Left lung (tissue), 10 donors: ENCODE results near the gene VPS35. TPM values are rescaled to one million over a fixed set of nuclear protein-coding genes. Genes with fewer than 3 reads are reported as not detected.
A peak's percentile ranks its signal among the peaks of the same experiment; 100 is the strongest.
"Not testable (repeated sequence)": the region's sequence is repeated elsewhere in the genome, so short reads cannot be mapped to it uniquely, and the experiment has no call there.

Experiments used
- ATAC-seq: fragments of 200-7000 bp; cut with Tn5 transposase; one replicate; pipeline ENCODE4 v1.9.1; 2020; ENCODE audit warnings: moderate library complexity
- DNase-seq, 4 donors: peaks; one replicate each; pipeline ENCODE4 v3.0.0-alpha.2; 2013 to 2020
- H3K27ac ChIP-seq, 2 donors: fragments of 200-600 bp; sonication (generic) in 1 of 2; one replicate each; pipeline versions ENCODE4 v1.5.0 to v1.8.0; 2020 to 2021
- H3K27me3 ChIP-seq, 2 donors: fragments of 200-600 bp; sonication (generic) in 1 of 2; one replicate each; pipeline versions ENCODE4 v1.5.0 to v1.8.0; 2020 to 2021
- H3K36me3 ChIP-seq, 2 donors: fragments of 200-600 bp; sonication (generic) in 1 of 2; one replicate each; pipeline versions ENCODE4 v1.5.0 to v1.8.0; 2020 to 2021
- H3K4me1 ChIP-seq, 2 donors: fragments of 200-600 bp; one replicate each; pipeline ENCODE4 v1.8.0; 2021
- H3K4me3 ChIP-seq, 2 donors: fragments of 200-600 bp; sonication (generic) in 1 of 2; one replicate each; pipeline versions ENCODE4 v1.5.0 to v1.8.0; 2020 to 2021; ENCODE audit warnings: mild to moderate bottlenecking in 1 of 2
- H3K9me3 ChIP-seq, 2 donors: fragments of 200-600 bp; sonication (generic) in 1 of 2; one replicate each; pipeline versions ENCODE4 v1.5.0 to v1.8.0; 2020 to 2021
- CTCF ChIP-seq, 2 donors: fragments of 200-600 bp; sonication (generic) in 1 of 2; IDR thresholded peaks; one replicate each; pipeline versions ENCODE4 v1.5.0 to v1.8.0; 2021; ENCODE audit warnings: antibody characterized with exemption in 2 of 2
- intact Hi-C, 2 donors: fragments of 100-400 bp; cut with DNase I; formaldehyde crosslinking; loops; one replicate each; pipeline versions ENCODE4 v1.11.2 to v1.14.2; 2022
- polyA plus RNA-seq, 6 donors: library from polyadenylated mRNA; unstranded; fragments of 120-200 nt; gene quantifications; one replicate each; pipeline ENCODE4 v1.2.1, GENCODE V29; 2013; ENCODE audit not compliant: insufficient read length in 6 of 6
- total RNA-seq, 2 donors: library from RNA; stranded (reverse); fragmentation: NEBNext Ultra II Directional; extraction: Animal tissue kit (Norgen Biotek cat#: 25700); gene quantifications; one replicate each; pipeline ENCODE4 v1.2.1, GENCODE V29; 2021
- donor health status: DM: no; HTN: yes; CAD: no.
- donor health status: DM: no; HTN: no; CAD: no.

The VPS35 gene
- total and polyA plus RNA-seq, 8 donors, result 102 to 161 (median 129) TPM

DNA sequence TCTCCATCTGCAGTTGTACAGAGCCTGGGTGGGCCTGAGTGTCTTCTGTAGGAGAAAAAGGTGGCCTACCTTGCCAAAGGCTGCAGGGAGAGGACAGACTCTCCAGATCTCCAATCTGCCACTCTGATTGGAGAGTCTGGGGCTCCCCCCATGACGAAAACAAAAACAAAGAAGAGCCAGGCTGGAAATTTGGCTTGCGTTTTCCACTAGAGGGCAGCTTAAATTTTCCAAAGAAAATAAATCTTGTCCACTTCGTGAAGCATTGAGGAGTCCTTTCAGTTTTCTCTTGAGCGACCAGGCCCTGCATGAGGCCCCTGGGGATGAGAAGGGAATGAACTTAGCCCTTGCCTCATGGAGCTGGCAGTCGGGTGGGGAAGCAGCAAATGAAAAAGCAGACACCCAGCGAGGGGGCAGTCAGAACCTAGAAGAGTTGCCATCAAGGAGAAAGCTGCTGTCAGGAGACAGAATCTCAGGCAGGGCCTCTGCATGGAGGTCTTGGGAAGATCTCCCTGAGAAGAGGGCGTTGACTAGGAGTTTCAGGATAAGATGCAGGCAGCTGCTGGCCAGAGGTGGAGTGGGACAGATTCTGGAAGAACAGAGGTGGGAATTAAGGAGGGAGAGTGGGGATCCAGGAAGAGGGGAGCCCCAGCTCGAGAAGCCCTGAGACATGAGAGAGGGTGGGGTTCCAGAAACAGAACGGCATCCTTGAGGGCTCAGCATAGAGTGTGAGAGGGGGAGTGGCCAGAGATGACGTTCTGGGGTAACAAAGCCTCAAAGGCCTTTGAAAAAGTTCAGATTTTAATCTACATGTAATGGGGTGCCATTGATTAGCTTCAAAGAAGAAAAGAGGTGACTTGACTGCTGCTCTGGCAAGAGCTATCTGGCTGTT, 59.4 kb downstream of the VPS35 start:
- Histone ChIP-seq H3K27me3 (no peaks in the 10 kb centered on the region), H3K4me1 (peaks cover 0 to 12% of the 10 kb centered on the region in 2 donors), H3K27ac (peak overlapping the region in 1 of 2 donors; percentile 27), H3K36me3 (no peaks in the 10 kb centered on the region), H3K9me3 (no peaks in the 10 kb centered on the region), H3K4me3 (no peak overlapping the region)
- ATAC-seq (peak; percentile 20), DNase-seq (no peak)
- TF ChIP-seq CTCF (IDR thresholded peaks at IDR 0.05), result no peak
- intact Hi-C loops, result no loop called here

- Histone ChIP-seq H3K9me3 (no peaks in the 10 kb centered on the region), H3K36me3 (no peaks in the 10 kb centered on the region), H3K27ac (no peak overlapping the region), H3K4me3 (no peak overlapping the region), H3K4me1 (peaks cover 0 to 12% of the 10 kb centered on the region in 2 donors), H3K27me3 (no peaks in the 10 kb centered on the region)
- DNase-seq (no peak), ATAC-seq (no peak)
- intact Hi-C loops, result no loop called here
- no peak for TF ChIP-seq CTCF (IDR thresholded peaks at IDR 0.05)
Observed at GRCh38 chr16:46627746-46628145, 61.2 kb downstream of the VPS35 start.

- H3K36me3 ChIP-seq, H3K27ac ChIP-seq, H3K9me3 ChIP-seq, ATAC-seq, intact Hi-C loops, H3K27me3 ChIP-seq, DNase-seq, H3K4me3 ChIP-seq: not testable (repeated sequence)
- H3K4me1 ChIP-seq, result peaks cover 0 to 18% of the 10 kb centered on the region in 2 donors
Observed at GRCh38 chr16:46626681-46627080, 62.3 kb downstream of the VPS35 start.

DNA sequence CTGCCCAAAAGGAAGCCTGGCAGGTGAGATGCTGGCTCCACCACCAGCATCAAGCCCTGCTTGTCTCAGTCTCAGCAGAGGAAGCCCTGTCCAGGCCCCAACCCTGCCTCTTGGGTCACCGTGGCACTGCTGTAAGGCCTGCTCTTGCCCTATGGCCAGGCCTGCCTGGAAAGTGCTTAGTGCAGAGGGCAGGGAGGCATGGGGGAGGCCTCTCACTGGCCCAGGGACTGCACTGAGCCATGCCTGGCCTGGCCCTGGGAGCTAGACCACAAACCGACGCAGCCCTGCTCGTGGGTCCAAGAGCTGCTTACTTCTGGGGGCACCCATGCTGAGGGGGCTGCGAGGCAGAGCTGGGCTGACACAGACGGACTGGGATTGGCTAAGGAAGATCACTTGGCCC, 64.1 kb downstream of the VPS35 start:
- ATAC-seq, DNase-seq, H3K4me3 ChIP-seq, H3K9me3 ChIP-seq, H3K36me3 ChIP-seq, H3K27ac ChIP-seq, H3K27me3 ChIP-seq, intact Hi-C loops: not testable (repeated sequence)
- H3K4me1 ChIP-seq, result peaks cover 0 to 27% of the 10 kb centered on the region in 2 donors

GRCh38 chr16:46623707-46624106, 65.3 kb downstream of the VPS35 start:
- peaks cover 0 to 19% of the 10 kb centered on the region in 2 donors for H3K4me1 ChIP-seq
- ATAC-seq, result peak; percentile 14
- DNase-seq, H3K36me3 ChIP-seq, H3K4me3 ChIP-seq, H3K9me3 ChIP-seq, intact Hi-C loops, H3K27me3 ChIP-seq, H3K27ac ChIP-seq: not testable (repeated sequence)

DNA sequence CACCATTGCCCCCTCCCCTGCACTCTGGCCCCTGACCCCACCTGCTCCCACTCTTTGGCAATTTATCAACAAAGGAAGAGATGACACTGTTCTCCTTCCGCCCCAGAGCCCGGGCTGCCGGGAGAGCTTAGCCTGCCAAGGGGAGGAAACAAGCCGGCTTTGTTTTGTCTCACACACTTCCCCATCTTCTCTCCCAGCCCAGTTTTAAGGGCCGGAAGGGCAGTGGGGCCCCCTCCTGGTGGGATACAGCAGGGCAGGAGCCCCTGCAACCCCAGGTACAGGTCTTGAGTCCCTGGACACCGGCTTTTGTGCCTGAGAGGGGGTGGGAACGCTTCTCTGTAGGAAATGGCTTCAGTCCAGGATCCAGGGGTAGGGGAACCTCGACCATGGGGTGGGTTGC, 65.7 kb downstream of the VPS35 start:
- H3K27me3 ChIP-seq, intact Hi-C loops, H3K36me3 ChIP-seq, H3K27ac ChIP-seq, H3K9me3 ChIP-seq, DNase-seq, H3K4me3 ChIP-seq: not testable (repeated sequence)
- peaks cover 0 to 19% of the 10 kb centered on the region in 2 donors for H3K4me1 ChIP-seq
- peak; percentile 67 for ATAC-seq

- TF ChIP-seq CTCF (IDR thresholded peaks at IDR 0.05), result no peak
- H3K27me3 ChIP-seq, result no peaks in the 10 kb centered on the region
- no peaks in the 10 kb centered on the region for H3K9me3 ChIP-seq
- no peak overlapping the region for H3K27ac ChIP-seq
- H3K4me3 ChIP-seq, result no peak overlapping the region
- intact Hi-C loops, result no loop called here
- ATAC-seq (no peak), DNase-seq (no peak)
- H3K36me3 ChIP-seq, result no peaks in the 10 kb centered on the region
- H3K4me1 ChIP-seq, result peaks cover 0 to 19% of the 10 kb centered on the region in 2 donors
Observed at GRCh38 chr16:46621934-46622676, 66.9 kb downstream of the VPS35 start.
